NT2/D1 (cell line): ENCODE measurements around the gene LSAMP.

Experiments
- SUZ12 ChIP-seq: IDR thresholded peaks from 2 replicates; pipeline ENCODE4 v1.6.1; 2011; ENCODE audit not compliant: insufficient read length, insufficient read depth; ENCODE audit errors: extremely low read depth
- YY1 ChIP-seq: IDR thresholded peaks from 2 replicates; pipeline ENCODE4 v1.6.1; 2011; ENCODE audit not compliant: insufficient read length, insufficient read depth
- ZNF274 ChIP-seq: IDR thresholded peaks from 2 replicates; pipeline ENCODE4 v1.6.1; 2011; ENCODE audit warnings: mild to moderate bottlenecking, low read depth, low read length

- TF ChIP-seq ZNF274 (no peak), SUZ12 (no peak), YY1 (no peak)
These were observed 639.8 kb downstream of the LSAMP start for GRCh38 chr3:115805520-115805919.
